ENCODE data around the gene CUTC.

GRCh38 chr10:99791831-99792230 lies 59.8 kb downstream of the CUTC start:
- TF ChIP-seq POLR2A (IDR thresholded peaks at IDR 0.05; ENCODE audit: low read depth, low read length) (no peak), TAF1 (IDR thresholded peaks at IDR 0.05; ENCODE audit: low read depth, low read length) (no peak), POLR2AphosphoS5 (IDR thresholded peaks at IDR 0.05; ENCODE audit: low read depth, low read length) (no peak)

All from GM12891 (cell line).